Measurements from ENCODE around the gene HTRA3. TPM values are rescaled to one million over a fixed set of nuclear protein-coding genes. Genes with fewer than 3 reads are reported as not detected.

The HTRA3 gene
- total RNA-seq, 4 donors from 2014 or later: 1.8 to 13.0 (median 6.6) TPM

DNA sequence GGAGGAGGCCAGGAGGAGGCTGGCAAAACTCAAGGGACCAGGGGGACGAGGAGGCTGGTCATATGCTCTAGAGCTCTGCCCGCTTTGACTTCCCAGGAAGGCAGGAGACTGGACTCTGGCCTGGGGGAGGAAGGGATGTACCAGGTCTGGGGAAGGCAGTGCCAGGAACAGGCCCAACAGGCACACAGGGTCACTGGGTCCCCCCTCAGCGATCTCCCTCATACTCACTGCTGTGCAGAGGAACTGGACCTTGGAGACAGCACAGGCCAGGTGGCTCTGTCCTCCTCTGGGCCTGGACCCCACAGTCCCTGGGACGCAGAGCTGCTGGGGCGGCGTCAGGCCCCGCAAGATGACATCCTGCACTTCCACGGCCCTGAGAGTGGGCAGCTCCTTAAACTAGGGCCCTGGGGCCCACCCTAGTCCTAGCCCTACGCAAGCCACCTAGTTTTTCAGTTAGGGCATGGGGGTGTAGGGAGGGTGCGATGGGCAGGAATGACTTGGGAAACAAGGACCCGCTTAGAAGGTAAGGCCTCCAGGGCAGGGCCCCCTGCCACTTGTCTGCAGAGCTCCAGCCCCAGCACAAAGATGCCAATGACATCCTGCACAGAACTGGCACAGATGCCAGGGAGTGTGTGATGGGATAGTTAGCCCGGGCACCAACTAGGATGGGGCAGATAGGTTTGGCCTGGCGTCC lies 59.5 kb downstream of the HTRA3 start:
- Histone ChIP-seq H3K27me3 (peaks cover 0 to 20% (median 0%) of the 10 kb centered on the region in 4 donors), H3K4me1 (peaks cover 0 to 21% (median 0%) of the 10 kb centered on the region in 3 donors), H3K36me3 (no peaks in the 10 kb centered on the region), H3K4me3 (no peak overlapping the region), H3K27ac (no peak overlapping the region), H3K9me3 (peaks cover 0 to 2% (median 2%) of the 10 kb centered on the region in 3 donors)
- intact Hi-C loops (cut with DNase I): no loop called here
- TF ChIP-seq POLR2A (IDR thresholded peaks at IDR 0.05): no peak
- TF ChIP-seq, protein P1, sequence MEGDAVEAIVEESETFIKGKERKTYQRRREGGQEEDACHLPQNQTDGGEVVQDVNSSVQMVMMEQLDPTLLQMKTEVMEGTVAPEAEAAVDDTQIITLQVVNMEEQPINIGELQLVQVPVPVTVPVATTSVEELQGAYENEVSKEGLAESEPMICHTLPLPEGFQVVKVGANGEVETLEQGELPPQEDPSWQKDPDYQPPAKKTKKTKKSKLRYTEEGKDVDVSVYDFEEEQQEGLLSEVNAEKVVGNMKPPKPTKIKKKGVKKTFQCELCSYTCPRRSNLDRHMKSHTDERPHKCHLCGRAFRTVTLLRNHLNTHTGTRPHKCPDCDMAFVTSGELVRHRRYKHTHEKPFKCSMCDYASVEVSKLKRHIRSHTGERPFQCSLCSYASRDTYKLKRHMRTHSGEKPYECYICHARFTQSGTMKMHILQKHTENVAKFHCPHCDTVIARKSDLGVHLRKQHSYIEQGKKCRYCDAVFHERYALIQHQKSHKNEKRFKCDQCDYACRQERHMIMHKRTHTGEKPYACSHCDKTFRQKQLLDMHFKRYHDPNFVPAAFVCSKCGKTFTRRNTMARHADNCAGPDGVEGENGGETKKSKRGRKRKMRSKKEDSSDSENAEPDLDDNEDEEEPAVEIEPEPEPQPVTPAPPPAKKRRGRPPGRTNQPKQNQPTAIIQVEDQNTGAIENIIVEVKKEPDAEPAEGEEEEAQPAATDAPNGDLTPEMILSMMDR (IDR thresholded peaks at IDR 0.05): no peak
- no peak for DNase-seq
- 69 to 76% methylated on average over 5 to 6 of the region's 13 CpGs for WGBS, 2 donors

DNA sequence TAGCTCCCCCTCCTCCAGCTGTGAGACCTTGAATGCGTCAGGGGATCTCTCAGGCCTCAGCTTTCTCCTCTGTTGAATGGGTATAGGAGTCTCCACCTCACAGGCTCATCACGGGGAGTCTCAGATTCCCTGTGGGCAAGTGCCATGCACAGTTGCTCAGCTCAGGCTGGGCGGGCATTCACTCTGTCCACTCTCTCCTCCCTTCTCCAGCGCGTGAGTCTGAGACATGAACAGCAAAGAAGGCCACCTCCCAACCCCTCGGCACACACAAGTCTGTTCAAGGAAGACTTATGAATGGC lies 60.0 kb downstream of the HTRA3 start:
- Histone ChIP-seq H3K4me1 (peaks cover 0 to 21% (median 0%) of the 10 kb centered on the region in 3 donors), H3K27me3 (peaks cover 0 to 20% (median 0%) of the 10 kb centered on the region in 4 donors), H3K27ac (no peak overlapping the region), H3K36me3 (no peaks in the 10 kb centered on the region), H3K9me3 (no peaks in the 10 kb centered on the region), H3K4me3 (no peak overlapping the region)
- TF ChIP-seq, protein P1 (IDR thresholded peaks at IDR 0.05): no peak
- TF ChIP-seq POLR2A (IDR thresholded peaks at IDR 0.05): no peak
- intact Hi-C loops (cut with DNase I): no loop called here
- WGBS, 2 donors: 91% methylated on average over 2 of the region's 6 CpGs; no CpG with 5 or more reads in 1 of the 2 donors
- DNase-seq: no peak

DNA sequence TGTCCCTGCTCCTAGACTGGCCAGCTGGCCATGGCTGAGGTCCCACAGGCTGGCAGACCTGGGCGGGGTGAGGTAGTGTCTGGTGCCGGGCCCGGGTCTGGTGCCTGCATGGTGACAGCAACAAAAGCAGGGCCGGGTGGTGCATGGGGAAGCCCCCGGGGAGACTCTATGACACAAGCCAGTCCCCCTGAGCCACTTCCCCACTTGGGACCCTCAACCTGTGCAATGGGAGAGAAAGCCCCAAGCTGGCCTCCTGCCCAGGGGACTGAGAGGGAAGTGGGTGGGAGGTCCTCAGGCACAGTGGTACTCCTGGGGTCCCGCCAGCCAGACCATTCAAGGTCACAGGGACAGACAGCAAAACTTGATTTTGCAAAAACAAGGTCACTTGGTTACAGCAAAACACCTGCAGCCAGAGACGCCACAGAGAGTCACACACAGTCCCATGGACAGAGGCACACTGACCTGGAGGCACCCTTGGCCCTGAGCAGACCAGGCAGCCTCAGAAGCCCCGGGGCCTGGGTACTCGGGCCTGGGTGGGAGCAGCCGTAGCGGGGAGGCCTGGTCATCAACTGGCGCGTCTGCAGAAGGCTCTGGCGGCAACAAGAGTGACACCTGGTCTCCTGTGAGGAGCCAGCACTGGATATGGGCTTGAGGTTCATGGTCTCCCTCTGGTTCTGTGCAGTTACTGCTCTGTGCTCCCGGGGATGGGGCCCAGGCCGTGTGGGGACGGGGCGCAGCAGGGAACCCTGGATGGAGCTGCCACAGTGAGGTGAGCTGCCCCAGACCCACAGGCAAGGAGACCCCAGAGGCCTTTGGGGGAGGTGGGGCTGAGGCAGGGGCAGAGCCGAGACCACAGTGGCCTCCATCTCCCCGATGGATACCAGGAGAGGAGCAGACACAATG lies 60.6 kb downstream of the HTRA3 start:
- intact Hi-C loops (cut with DNase I): no loop called here
- WGBS, 2 donors: 100% methylated on average over 2 to 4 of the region's 20 CpGs
- H3K27ac ChIP-seq: peak overlapping the region in 2 of 4 donors; percentile 11 to 42

DNA sequence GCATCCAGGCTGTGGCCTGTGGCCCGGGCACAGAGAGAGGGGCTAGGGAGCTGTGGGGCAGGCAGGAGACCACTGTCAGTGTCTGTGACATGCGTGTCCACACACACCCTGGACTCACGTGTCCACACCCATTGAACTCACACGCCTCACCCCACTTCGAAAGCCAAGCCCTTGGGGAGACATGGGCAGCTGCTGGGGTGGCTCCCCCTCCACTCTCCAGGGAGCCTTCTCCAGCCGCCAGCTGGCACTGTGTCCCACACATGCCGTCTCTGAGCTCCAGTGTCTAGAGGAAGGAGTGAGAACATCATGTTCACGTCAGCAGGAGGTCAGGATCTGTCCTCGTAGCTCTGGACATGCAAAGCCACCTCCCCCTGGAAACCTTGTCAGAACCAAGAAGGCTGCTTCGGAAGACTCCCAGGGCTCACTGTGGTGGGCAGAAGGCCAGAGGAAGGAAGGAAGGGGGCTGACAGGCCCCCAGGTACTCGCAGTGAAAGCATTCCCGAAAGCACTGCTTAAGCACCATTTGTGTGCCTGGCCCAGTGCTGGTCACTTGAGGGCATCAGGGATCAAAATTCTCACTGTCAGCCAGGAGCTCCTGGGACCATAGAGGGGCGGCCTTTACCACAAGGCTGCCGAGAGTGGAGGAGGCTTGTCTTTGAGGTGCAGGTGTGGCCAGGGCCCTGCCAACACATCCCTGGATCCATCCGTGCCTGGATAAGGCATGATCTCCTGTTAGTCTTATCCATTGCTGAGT lies 61.4 kb downstream of the HTRA3 start:
- H3K9me3 ChIP-seq: no peaks in the 10 kb centered on the region
- peaks cover 0 to 14% (median 0%) of the 10 kb centered on the region in 3 donors for H3K4me1 ChIP-seq
- no peak for TF ChIP-seq POLR2A (IDR thresholded peaks at IDR 0.05)
- TF ChIP-seq, protein P1 (IDR thresholded peaks at IDR 0.05): no peak
- 54 to 73% methylated on average over 7 to 8 of the region's 15 CpGs for WGBS, 2 donors
- DNase-seq: no peak
- no peak overlapping the region for H3K4me3 ChIP-seq
- H3K36me3 ChIP-seq: no peaks in the 10 kb centered on the region
- intact Hi-C loops (cut with DNase I): no loop called here
- peaks cover 0 to 20% (median 0%) of the 10 kb centered on the region in 4 donors for H3K27me3 ChIP-seq
- peak overlapping the region in 3 of 4 donors; percentile 11 to 49 (median 42) for H3K27ac ChIP-seq

More for the DNA sequence above, 60.6 kb downstream of the HTRA3 start:
- no peak for DNase-seq
- Histone ChIP-seq H3K4me3 (no peak overlapping the region), H3K27me3 (peaks cover 0 to 20% (median 0%) of the 10 kb centered on the region in 4 donors), H3K9me3 (no peaks in the 10 kb centered on the region), H3K4me1 (peaks cover 0 to 17% (median 0%) of the 10 kb centered on the region in 3 donors), H3K36me3 (no peaks in the 10 kb centered on the region)
- TF ChIP-seq, protein P1 (IDR thresholded peaks at IDR 0.05): no peak
- TF ChIP-seq POLR2A (IDR thresholded peaks at IDR 0.05): no peak

Data from esophagus squamous epithelium (tissue), 5 donors.